DMS114 treated with DMSO at 0.1 percent for 48 hours (cell line): ENCODE results near the gene AKAP10.
A peak's percentile ranks its signal among the peaks of the same experiment; 100 is the strongest.
"Not testable (repeated sequence)": the region's sequence is repeated elsewhere in the genome, so short reads cannot be mapped to it uniquely, and the experiment has no call there.

Experiments
- DNase-seq: peaks from one replicate; lab custom pipeline; 2025; ENCODE audit not compliant: unreplicated experiment; lab: John Stamatoyannopoulos, UW

Gene AKAP10

DNA sequence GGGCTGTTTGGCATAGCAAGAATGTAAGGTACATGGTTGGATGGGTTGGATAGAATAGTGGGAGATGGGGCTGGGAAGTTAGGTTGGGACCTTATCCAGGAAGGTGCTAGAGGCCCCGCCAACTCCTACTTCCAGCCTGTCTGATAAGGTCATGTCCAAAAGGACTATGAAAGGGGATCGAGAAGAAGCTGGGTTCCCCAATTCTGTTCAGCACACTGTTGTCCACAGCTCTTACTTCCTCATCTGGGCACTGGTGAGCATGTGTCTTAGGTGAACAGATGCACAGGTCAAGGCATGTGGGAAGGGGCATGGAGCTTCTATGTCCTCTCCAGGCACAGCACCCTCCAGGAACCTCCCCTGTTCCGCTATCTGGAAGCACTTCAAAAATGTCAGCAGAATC lies 104.3 kb downstream of the AKAP10 start:
- DNase-seq, result no peak

DNA sequence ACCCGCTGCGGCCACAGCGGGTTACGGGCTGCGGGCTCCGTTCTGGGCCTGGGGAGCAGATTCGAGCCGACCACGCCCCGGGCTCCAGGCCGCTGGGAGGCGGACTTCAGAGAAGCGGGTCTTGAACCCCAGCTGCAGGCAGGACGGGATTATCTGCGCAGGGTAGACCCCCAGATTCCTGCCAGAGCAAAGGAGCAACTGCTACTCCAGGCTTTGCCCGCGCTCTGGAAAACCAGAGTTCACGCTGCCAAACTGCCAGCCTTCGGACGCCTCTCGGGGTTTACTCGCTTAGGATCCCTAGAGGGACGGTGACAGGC lies 109.6 kb downstream of the AKAP10 start:
- no peak for DNase-seq

DNA sequence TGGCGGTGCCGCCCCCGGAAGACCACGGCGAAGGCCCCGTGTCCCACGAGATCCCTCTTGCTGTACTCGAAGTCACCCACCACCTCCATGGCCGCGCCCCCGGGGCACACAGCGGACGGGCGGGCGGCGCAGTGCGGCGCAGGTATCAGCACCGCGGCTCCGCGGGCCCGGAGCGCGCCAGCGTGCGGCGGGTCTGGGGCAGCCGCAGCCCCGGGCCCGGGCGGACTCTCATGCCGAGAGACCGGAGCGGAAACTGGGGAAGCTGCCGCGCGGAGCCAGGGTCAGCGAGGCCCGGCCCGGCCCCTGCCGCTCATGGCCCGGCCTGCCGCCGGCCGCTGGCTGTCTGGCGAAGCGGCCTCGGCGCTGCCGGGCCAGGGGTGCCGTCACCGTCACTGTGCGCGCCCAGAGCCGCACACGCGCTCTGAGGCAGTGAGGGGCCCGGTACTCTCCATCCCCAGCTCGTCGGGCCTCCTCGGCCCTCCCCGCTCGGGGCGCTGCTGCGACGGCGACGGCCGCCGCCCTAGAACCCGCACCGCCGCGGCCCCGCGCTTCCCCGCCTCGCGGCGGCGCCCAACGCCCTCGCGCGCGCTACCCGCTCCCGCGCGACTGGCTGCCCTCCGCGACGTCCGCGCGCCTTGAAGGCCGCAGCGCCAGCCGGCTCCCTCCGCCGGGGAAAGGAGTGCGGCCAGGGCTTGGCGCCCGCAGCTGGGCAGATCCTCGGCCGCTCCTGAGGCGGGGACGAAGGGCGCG lies 110.1 kb downstream of the AKAP10 start, which contains the start of gene ULK2:
ULK2 (minus strand) TSS at position 608 of the 750 bp plus-strand sequence; CDS start at position 89, 519 bp downstream.
- DNase-seq, result peak; percentile 5

DNA sequence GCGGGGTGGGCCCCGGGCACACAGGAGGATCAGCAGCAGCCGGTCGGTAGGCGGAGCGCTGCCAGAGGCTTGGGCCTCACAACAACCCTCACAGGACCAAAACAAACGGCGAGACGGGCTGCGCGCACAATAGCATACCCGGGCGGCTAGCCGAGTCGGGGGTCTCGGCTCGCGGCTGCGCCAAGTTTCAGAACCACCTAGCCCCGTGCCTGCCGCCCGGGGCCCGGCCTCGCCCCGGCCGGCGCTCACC lies 110.6 kb downstream of the AKAP10 start:
- no peak for DNase-seq

DNA sequence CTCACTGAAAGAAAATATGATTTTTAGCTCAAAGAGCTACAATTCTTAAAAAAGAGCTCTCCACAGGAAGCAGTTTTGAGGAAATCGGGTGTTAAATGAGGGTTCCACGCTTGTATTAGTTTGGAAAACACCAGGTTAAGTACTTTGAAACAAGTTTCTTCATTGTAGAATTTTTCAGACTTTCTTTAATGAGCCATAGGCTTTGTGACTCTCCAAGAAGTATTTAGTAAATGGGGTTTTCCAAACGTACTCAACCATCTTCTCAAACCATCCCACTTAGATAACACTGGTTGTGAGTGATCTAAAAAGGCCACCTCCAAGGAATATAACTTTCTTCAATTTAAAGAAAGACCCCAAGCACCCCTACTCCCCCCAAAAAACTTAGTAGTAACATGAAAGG lies 112.6 kb downstream of the AKAP10 start:
- DNase-seq, result no peak

DNA sequence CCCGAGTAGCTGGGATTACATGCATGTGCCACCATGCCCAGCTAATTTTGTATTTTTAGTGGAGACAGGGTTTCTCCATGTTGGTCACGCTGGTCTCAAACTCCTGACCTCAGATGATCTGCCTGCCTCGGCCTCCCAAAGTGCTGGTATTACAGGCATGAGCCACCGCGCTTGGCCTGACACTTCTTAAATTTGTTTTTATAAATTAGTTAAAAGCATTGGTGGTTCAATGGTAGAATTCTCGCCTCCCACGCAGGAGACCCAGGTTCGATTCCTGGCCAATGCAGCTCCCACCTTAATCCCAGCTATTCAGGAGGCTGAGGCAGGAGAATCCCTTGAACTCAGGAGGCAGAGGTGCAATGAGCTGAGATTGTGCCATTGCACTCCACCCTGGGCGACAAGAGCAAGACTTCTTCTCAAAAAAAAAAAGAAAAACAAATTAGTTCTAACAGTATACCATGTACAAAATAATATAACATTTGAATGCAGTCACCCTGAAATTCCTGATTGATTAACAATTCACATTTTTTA lies 116.9 kb downstream of the AKAP10 start:
- not testable (repeated sequence) for DNase-seq

DNA sequence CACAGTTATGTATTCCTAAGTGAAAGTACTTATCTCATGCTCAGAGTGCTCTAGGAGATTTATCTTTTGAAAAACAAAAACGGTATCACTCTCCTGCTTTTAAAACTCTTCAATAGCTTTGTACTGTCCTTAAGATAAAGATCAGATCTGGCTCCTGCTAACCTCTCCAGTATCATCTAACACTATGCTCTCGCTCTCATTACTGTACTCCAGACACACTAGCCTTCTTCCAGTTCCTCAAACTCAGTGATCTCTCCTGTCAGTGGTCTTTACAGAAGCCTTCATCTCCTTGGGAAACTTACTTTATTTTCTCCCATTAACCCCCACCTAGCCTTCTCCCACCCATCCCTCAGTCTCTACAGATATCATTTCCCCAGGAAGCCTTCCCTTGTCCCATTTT lies 120.0 kb downstream of the AKAP10 start:
- DNase-seq, result no peak
